ENCODE measurements around the gene ABHD12.
"Not testable (repeated sequence)": the region's sequence is repeated elsewhere in the genome, so short reads cannot be mapped to it uniquely, and the experiment has no call there.

Gene ABHD12

GRCh38 chr20:25353353-25353746 lies 37.3 kb downstream of the ABHD12 start:
- no peak for DNase-seq

- DNase-seq = no peak
Measured at GRCh38 chr20:25352746-25353145, 37.9 kb downstream of the ABHD12 start.

- DNase-seq = no peak
Measured at GRCh38 chr20:25351024-25351360, 39.6 kb downstream of the ABHD12 start.

DNA sequence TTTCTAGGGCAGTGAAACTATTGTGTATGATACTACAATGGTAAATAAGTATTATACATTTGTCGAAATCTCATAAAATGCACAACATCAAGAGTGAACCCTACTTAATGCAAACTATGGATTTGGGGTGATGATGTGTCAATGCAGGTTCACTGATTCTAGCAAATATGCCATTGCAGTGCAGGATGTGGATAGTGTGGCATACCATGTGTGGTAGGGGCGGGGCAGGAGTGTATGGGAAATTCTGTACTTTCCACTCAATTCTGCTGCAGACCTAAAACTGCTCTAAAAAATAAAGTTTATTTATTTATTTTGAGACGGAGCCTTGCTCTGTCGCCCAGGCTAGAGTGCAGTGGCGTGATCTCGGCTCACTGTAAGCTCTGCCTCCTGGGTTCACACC lies 44.3 kb downstream of the ABHD12 start:
- DNase-seq = no peak

DNA sequence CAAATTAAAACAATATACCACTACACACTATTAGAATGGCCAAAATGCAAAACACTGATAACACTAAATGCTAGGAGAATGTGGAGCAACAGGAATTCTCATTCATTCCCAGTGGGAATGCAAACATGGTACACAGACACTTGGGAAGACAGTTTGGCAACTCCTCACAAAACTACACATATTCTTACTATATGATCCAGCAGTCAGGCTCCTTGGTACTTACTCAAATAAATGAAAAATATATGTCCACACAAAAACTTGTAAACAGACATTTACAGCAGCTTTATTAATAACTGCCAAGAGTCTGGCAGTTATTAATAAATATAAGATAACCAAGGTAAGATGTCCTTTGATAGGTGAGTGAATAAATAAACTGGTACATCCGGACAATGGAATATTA lies 44.9 kb downstream of the ABHD12 start:
- DNase-seq = no peak

GRCh38 chr20:25344634-25345033 lies 46.0 kb downstream of the ABHD12 start:
- DNase-seq = no peak

- peak; percentile 33 for DNase-seq
Measured at GRCh38 chr20:25341716-25342680, 48.6 kb downstream of the ABHD12 start.

DNA sequence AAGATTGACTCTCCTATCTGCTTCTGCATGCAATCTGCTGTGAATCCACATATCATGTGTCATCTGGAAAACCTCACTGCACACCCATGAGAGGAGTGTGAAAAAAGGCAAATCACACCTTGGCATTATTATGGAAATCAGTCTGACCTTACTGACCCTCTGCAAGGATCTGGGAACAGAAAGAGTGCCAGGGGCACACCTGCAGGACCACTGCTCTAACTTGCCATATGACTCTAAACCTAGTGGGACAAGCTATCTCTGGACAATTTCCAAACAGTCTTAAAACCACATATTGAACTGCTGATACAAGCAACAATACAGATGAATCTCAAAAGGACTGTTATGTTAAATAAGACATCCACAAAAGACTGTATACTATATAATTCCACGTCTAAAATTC lies 50.3 kb downstream of the ABHD12 start:
- DNase-seq = no peak

DNA sequence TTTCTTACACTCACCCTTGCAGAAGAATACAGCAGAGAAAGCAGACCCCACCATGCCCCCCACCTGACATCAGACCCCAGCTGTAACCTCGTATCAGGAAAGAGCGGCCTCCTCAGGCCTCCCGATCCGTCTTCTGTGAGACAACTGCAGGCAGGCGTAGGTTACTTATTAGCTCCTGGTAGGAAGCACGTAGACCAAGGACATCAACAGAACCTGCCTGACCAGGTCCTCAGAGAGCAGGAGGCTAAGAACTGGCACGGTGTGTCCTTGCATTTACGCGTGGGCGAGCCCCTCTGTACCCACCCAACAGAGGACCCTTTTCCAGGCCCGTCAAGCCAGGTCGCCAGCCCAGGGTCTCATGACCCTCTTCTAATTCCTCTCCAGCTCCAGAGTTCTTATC lies 51.0 kb downstream of the ABHD12 start:
- no peak for DNase-seq

DNA sequence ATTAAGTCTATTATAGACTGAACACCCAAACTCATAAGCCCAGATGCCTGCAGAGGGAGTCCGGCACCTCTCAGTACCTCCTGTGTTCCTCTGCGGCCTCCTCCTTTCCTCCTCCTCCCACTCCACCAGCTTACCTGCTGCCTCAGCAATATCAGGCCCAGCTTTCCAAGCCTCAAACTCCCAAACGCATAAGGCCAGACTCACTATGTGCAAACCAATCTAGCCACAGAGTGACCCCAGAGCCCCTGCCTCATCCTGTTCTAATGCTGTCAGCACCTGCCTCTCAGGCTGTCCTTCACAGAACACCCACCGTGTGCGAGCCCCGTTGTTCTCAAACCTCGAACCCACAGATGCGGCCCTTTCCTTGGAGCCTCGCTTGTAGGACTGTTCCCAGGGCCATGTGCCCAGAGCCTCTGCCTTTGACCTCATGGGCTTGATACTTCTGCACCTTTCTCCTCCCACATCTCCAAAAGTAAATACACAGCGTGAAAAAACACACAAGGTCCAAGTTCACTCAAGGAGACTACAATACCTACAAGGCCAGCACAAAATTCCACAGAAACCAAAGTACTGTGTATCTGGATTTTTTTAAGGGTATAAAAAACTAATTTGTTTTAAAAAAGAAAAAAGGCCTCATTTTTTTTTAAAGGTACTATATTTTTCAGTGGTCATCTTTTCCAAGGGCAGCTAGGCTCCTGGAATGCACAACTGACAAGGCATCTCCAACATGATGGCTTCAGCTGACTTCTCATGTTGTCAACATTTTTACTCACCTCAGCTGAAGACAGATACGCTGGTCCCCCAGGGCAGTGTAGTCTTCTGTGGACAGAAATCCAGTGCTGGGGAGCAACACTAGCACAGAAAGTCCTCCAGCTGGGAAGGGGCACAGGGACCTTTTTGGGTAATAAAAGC lies 52.3 kb downstream of the ABHD12 start:
- DNase-seq = no peak

GRCh38 chr20:25336561-25337422 lies 53.8 kb downstream of the ABHD12 start:
- no peak for DNase-seq

GRCh38 chr20:25334972-25335371 lies 55.7 kb downstream of the ABHD12 start:
- DNase-seq = not testable (repeated sequence)

DNA sequence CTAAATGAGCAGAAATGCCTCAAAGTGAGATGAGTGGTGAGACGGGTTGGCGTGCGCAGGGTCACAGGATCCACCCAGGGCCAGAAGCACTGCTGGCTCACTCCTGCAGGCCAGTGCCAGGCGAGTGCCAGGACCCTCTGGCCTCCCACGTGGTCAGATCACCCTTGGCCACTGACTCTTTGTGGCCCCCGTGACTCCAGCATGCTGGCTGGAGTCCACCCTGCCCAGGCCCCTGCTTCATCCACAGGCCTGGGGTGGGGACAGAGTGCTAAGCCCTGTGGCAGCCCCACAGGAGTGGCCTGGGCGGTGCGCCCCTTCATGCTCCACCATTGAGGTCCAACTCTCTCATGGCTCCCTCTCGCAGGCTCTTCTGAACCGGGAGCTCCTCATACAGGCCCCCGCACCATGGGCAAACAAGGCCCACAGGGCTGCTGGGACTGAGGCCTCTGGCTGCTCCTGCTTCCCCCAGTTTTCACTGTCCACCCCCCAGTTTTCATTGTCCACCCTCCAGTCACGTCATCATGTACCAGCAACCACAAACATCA lies 61.6 kb downstream of the ABHD12 start:
- no peak for DNase-seq

DNA sequence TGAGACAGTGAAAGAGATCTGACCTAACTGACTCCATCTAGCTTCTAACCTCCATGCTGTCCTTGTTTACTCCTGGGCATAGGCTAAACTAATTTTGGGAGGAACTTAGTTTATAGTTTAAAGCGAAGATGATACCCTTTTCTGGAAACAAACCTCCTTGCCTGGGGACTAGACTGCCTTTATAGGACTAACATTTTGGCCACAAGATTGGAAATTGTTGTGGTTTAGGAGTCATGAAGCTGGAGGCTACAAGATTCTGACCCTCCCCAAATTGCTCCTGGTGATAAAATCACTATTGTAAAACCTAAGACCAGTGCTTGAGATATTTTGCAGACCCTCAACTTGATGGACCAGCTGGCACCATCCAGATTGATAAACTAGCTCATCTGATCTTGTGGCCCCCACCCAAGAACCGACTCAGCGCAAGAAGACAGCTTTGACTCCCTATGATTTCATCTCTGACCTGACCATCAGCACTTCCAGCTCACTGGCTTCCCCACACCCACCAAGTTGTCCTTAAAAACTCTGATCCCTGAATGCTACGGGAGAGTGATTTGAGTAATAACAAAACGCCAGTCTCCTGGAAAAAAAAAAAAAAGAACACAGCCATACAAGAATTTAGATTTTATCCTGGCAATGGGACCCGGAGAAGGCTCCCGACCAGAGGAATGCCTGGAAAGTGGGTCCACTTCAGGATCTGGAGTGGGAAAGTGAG lies 63.0 kb downstream of the ABHD12 start:
- DNase-seq = no peak

- no peak for DNase-seq
Measured at GRCh38 chr20:25325997-25326396, 64.6 kb downstream of the ABHD12 start.

GRCh38 chr20:25325073-25325472 lies 65.6 kb downstream of the ABHD12 start:
- DNase-seq = no peak

- DNase-seq = no peak
Measured at GRCh38 chr20:25324412-25324811, 66.2 kb downstream of the ABHD12 start.

- no peak for DNase-seq
Measured at GRCh38 chr20:25323496-25324246, 67.0 kb downstream of the ABHD12 start.

DNA sequence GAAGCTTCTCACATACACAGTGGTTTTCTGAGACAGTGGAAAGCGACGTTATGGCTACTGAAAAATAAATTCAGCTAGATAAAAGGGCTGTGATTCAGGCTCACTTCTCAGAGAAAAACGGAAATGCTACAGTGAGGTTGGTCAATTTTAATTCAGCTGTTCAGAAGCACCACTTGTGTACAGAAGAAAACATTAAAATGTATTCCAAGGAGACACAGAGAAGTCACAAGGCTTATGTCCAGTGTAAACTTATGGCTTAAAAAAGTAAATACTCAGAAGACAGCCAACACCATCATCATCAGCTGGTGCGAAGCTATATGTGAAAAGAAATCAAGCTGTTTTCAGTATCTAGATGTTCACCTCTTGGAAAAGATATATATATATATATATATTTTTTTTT lies 68.6 kb downstream of the ABHD12 start:
- no peak for DNase-seq

DNA sequence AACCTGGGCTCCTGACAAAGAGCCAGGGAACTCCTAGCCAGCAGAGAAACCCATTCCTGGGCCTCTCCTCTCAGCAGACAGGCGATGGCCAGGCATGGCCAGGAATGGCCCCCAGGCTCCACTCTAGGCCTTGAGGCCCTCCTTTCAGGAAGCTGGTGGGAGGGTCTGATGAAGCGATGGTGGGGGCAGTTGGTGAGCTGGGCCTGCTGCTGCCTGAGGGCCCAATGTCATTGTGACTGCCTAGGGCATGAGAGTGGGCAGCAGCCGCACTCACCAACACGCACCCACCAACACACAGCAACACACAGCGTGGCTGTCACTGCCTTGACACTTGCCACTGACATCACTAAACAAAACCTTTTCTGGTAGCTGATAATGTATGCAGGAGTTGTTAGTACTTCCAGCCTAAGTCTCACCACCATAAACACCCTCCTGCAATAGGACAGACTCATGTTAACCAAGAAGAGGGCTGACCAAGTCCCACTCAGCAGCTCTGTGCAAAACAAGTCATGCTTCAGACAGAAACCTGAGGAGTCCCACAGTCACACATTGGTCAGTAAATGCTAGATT lies 69.3 kb downstream of the ABHD12 start:
- no peak for DNase-seq
